M059J (cell line): Measurements from ENCODE around the gene SRPK2. TPM values are rescaled to one million over a fixed set of nuclear protein-coding genes. Genes with fewer than 3 reads are reported as not detected.
"Not testable (repeated sequence)": the region's sequence is repeated elsewhere in the genome, so short reads cannot be mapped to it uniquely, and the experiment has no call there.

Experiments
- DNase-seq: peaks from one replicate; pipeline ENCODE4 v3.0.0-alpha.2; 2012; ENCODE audit warnings: low read depth
- total RNA-seq: library from RNA; depleted of rRNA; stranded (reverse); fragments of >200 nt; shearing (Covaris generic); gene quantifications from 2 replicates; pipeline ENCODE4 v1.2.3, GENCODE V29; 2014; rRNA removed

The SRPK2 gene
- 28.4 and 51.5 TPM in 2 replicates for total RNA-seq

DNA sequence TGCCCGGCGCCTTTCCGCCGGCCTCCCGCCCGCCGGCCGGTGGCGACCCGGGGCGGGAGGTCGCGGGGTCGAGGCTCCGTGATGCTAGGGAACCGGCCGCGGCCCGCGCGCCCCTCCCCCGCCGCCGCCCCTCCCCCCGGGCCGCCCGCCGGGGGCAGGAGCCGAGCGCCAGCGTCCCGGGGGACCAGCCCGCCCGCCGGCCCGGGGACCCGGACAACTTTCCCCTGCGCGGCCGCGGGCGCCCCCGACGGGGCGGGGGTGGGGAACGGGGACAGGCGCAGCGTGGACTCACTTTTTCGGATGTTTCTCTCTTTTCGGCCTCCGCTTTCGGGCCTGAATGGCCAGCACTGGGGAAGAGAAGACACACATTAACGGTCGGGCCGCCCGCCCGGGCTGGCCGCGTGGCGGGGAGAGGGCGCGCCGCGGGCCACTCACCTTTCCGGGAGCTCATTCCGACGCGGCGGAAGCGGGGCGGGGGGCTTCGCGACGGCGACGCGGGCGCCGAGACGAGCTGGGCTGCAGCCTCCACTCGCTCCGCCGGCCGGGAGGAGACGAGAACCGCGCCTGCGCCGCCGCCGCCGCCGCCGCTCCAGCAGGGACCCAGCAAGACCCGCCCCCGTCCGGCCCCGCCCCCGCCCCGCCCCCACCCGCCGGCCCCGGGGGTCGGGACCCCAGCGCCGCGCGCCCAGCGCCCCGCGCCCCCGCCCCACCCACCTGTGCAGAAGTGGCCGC lies at the start of gene SRPK2:
Gene SRPK2 (minus strand): TSS at position 566 of the 732 bp plus-strand sequence.
- peak; percentile 72 for DNase-seq

- DNase-seq, result no peak
Measured at GRCh38 chr7:105438254-105438653, 49.5 kb upstream of the SRPK2 start.

DNA sequence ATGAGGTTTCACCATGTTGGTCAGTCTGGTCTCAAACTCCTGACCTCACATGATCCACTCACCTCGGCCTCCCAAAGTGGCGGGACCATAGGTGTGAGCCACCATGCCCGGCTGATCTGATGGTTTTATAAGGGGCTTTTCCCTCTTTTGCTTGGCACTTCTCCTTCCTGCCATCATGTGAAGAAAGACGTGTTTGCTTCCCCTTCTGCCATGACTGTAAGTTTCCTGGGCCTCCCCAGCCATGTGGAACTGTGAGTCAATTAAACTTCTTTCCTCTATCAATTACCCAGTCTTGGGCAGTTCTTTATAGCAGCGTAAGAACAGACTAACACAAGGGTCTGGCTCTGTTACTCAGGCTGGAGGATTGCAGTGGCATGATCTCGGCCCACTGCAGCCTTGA lies 48.6 kb upstream of the SRPK2 start:
- not testable (repeated sequence) for DNase-seq

DNA sequence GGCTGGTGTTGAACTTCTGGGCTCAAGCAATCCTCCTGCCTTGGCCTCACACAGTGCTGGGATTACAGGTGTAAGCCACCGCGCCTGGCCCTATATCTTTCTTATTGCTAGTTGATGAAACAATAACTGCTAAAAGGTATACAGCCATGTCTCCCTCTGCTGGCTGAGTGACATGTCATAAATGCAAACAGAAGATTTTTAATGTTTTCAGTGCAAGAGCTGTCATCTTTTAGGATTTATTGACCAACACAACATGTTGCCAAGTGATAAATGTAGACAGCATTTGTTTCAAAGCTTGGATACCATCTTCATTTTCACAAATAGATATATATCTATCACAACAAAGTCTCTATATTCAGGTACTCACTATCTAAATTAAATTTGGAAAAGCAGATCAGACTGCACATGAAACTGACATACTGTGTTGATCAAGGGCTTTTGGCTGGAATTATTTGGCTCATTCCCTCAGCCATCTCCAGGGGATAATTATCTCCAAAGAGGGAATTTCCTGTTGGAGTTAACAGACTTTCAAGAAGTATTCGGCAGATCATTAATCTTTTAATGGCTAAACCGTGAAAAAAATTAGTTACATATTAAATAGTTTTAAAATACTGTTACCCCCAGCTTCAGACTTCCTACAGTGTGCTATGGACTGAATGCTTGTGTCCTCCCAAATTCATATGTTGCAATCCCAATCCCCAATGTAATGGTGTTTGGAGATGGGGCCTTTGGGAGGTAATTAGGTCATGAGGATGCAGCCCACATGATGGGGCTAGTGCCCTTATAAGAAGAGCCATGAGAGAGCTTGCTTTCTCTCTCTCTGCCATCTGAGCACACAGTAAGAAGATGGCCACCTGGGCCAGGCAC lies 41.3 kb upstream of the SRPK2 start:
- DNase-seq, result peak; percentile 51

- no peak for DNase-seq
Measured at GRCh38 chr7:105426606-105427146, 38.0 kb upstream of the SRPK2 start.

GRCh38 chr7:105423987-105424386 lies 35.3 kb upstream of the SRPK2 start:
- no peak for DNase-seq

GRCh38 chr7:105413887-105414437 lies 25.2 kb upstream of the SRPK2 start:
- DNase-seq, result no peak

- DNase-seq, result not testable (repeated sequence)
Measured at GRCh38 chr7:105410774-105411173, 22.1 kb upstream of the SRPK2 start.

DNA sequence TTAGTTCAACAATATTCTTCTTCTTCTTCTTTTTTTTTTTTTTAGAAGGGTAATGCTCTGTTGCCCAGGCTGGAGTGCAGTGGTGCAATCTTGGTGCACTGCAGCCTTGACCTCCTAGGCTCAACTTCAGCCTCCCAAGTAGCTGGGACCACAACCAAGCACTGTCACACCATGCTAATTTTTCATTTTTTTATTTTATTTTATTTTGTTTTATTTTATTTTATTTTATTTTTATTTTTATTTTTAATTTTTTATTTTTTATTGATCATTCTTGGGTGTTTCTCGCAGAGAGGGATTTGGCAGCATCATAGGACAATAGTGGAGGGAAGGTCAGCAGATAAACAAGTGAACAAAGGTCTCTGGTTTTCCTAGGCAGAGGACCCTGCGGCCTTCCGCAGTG lies 21.1 kb upstream of the SRPK2 start:
- not testable (repeated sequence) for DNase-seq

- no peak for DNase-seq
Measured at GRCh38 chr7:105408791-105409410, 20.2 kb upstream of the SRPK2 start.

- DNase-seq, result no peak
Measured at GRCh38 chr7:105403128-105403527, 14.4 kb upstream of the SRPK2 start.

GRCh38 chr7:105402221-105403095 lies 13.7 kb upstream of the SRPK2 start:
- no peak for DNase-seq

DNA sequence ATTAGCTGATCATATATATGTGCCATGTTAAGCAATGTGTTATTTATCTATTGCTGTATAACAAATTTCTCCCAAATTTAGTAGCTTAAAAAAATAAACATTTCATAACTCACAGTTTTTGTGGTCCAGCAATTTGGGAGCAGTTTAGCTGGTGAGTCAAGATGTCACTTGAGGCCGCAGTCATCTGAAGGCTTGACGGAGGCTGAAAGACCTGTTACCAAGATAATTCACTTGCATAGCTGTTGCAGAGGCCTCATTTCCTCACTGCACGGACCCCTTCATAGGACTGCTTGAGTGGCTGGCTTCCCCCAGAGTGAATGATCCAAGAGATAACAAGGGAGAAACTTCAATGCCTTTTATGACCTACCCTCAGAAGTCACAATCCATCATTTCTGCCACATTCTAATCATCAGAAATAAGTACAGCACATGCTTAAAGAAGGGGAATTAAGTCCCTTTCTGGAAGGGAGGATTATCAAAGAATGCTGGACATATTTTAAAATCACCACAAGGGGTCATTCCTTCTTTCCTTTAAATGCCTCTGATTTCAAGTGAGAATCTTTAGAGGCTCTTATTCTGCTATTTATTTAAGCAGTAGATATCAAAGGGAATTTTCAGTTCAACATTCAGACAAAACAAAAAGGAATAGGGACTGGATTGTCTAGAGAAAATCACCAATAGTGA lies 10.5 kb upstream of the SRPK2 start:
- peak; percentile 34 for DNase-seq

- no peak for DNase-seq
Measured at GRCh38 chr7:105396566-105396965, 7.8 kb upstream of the SRPK2 start.

GRCh38 chr7:105391429-105391828 lies 2.7 kb upstream of the SRPK2 start:
- DNase-seq, result no peak

- no peak for DNase-seq
Measured at GRCh38 chr7:105389889-105390288, 1.2 kb upstream of the SRPK2 start.

GRCh38 chr7:105389088-105389650 lies 448 bp upstream of the SRPK2 start:
- DNase-seq, result peak; percentile 71

- DNase-seq, result peak; percentile 73
Measured at GRCh38 chr7:105387508-105388355, 989 bp downstream of the SRPK2 start.

GRCh38 chr7:105377903-105378302 lies 10.8 kb downstream of the SRPK2 start:
- DNase-seq, result no peak
